Ascending aorta (tissue), 2 donors: ENCODE measurements around the gene ACTN4. TPM values are rescaled to one million over a fixed set of nuclear protein-coding genes. Genes with fewer than 3 reads are reported as not detected.

Source experiments
- DNase-seq, 2 donors: peaks; one replicate each; pipeline ENCODE4 v3.0.0-alpha.2; 2019; ENCODE audit warnings: low spot score in 2 of 2
- H3K27ac ChIP-seq, 2 donors: fragments of 200-600 bp; sonication (generic); one replicate each; pipeline ENCODE4 v1.5.1; 2016 to 2017; ENCODE audit warnings: mild to moderate bottlenecking in 1 of 2
- H3K27me3 ChIP-seq: fragments of 200-600 bp; sonication (generic); one replicate; pipeline ENCODE4 v1.5.1; 2017
- H3K36me3 ChIP-seq, 2 donors: fragments of 200-600 bp; sonication (generic); one replicate each; pipeline ENCODE4 v1.5.1; 2016
- H3K4me1 ChIP-seq, 2 donors: fragments of 200-600 bp; sonication (generic); one replicate each; pipeline ENCODE4 v1.5.1; 2016 to 2017; ENCODE audit warnings: mild to moderate bottlenecking in 1 of 2
- H3K4me3 ChIP-seq, 2 donors: fragments of 200-600 bp; sonication (generic); one replicate each; pipeline ENCODE4 v1.5.1; 2016 to 2017; ENCODE audit warnings: mild to moderate bottlenecking in 1 of 2
- H3K9me3 ChIP-seq, 2 donors: fragments of 200-600 bp; sonication (generic); one replicate each; pipeline ENCODE4 v1.5.1; 2016
- CTCF ChIP-seq, 3 experiments: fragments of 200-600 bp in 2 of 3; fragments of 450-650 bp in 1 of 3; sonication (generic) in 2 of 3; IDR thresholded peaks; one replicate each; pipeline ENCODE4 v1.5.1; 2016 to 2019; ENCODE audit warnings: antibody characterized with exemption in 3 of 3, mild to moderate bottlenecking in 1 of 3, moderate library complexity in 1 of 3
- intact Hi-C: fragments of 100-400 bp; cut with DNase I; formaldehyde crosslinking; loops from one replicate; pipeline ENCODE4 v1.15.1; 2023
- total RNA-seq: library from RNA; depleted of rRNA; stranded (reverse); fragments of >200 nt; gene quantifications from one replicate; pipeline ENCODE4 v1.1.0, GENCODE V29; 2016

ACTN4 gene
- total RNA-seq, 1 donor from 2014 or later, result 1,036 TPM

GRCh38 chr19:38661136-38661535, 13.7 kb downstream of the ACTN4 start:
- intact Hi-C loops, result no loop called here
- Histone ChIP-seq H3K9me3 (no peaks in the 10 kb centered on the region), H3K4me3 (peak overlapping the region in 1 of 2 donors; percentile 12), H3K27ac (peak overlapping the region; percentile 92 to 96), H3K4me1 (peaks cover 58 to 95% of the 10 kb centered on the region in 2 donors), H3K36me3 (peaks cover 4 to 16% of the 10 kb centered on the region in 2 donors), H3K27me3 (no peaks in the 10 kb centered on the region)
- DNase-seq, result no peak
- TF ChIP-seq CTCF (IDR thresholded peaks at IDR 0.05), result no peak

GRCh38 chr19:38661996-38662395, 14.5 kb downstream of the ACTN4 start:
- DNase-seq, result no peak
- Histone ChIP-seq H3K4me1 (peaks cover 65 to 94% of the 10 kb centered on the region in 2 donors), H3K9me3 (no peaks in the 10 kb centered on the region), H3K36me3 (peaks cover 0 to 9% of the 10 kb centered on the region in 2 donors), H3K27me3 (no peaks in the 10 kb centered on the region), H3K27ac (peak overlapping the region; percentile 92 to 96), H3K4me3 (peak overlapping the region in 1 of 2 donors; percentile 26)
- TF ChIP-seq CTCF (IDR thresholded peaks at IDR 0.05), result no peak
- intact Hi-C loops, result no loop called here

- Histone ChIP-seq H3K4me1 (peaks cover 67 to 94% of the 10 kb centered on the region in 2 donors), H3K9me3 (no peaks in the 10 kb centered on the region), H3K4me3 (peak overlapping the region; percentile 2 to 45), H3K27me3 (no peaks in the 10 kb centered on the region), H3K27ac (peak overlapping the region; percentile 92 to 96), H3K36me3 (peaks cover 0 to 9% of the 10 kb centered on the region in 2 donors)
- DNase-seq, result no peak
- intact Hi-C loops, result no loop called here
- TF ChIP-seq CTCF (IDR thresholded peaks at IDR 0.05), result no peak
Measured at GRCh38 chr19:38662537-38663155, 15.2 kb downstream of the ACTN4 start.

GRCh38 chr19:38663156-38663651, 15.8 kb downstream of the ACTN4 start:
- no peaks in the 10 kb centered on the region for H3K27me3 ChIP-seq
- peaks cover 0 to 9% of the 10 kb centered on the region in 2 donors for H3K36me3 ChIP-seq
- H3K4me3 ChIP-seq, result peak overlapping the region; percentile 2 to 45
- no peak for TF ChIP-seq CTCF (IDR thresholded peaks at IDR 0.05)
- peak overlapping the region; percentile 92 to 96 for H3K27ac ChIP-seq
- no peak for DNase-seq
- peaks cover 63 to 94% of the 10 kb centered on the region in 2 donors for H3K4me1 ChIP-seq
- intact Hi-C loops, result no loop called here
- H3K9me3 ChIP-seq, result no peaks in the 10 kb centered on the region

- peak overlapping the region; percentile 23 to 45 for H3K4me3 ChIP-seq
- H3K4me1 ChIP-seq, result peaks cover 68 to 97% of the 10 kb centered on the region in 2 donors
- intact Hi-C loops, result no loop called here
- peak in 1 of 2 donors; percentile 85 for DNase-seq
- peaks cover 0 to 9% of the 10 kb centered on the region in 2 donors for H3K36me3 ChIP-seq
- H3K9me3 ChIP-seq, result no peaks in the 10 kb centered on the region
- TF ChIP-seq CTCF (IDR thresholded peaks at IDR 0.05), result no peak
- no peaks in the 10 kb centered on the region for H3K27me3 ChIP-seq
- H3K27ac ChIP-seq, result peak overlapping the region; percentile 92 to 96
Measured at GRCh38 chr19:38663957-38664502, 16.6 kb downstream of the ACTN4 start.
